Skeletal muscle satellite cell (primary cell): ENCODE data around the gene LPIN1. TPM values are rescaled to one million over a fixed set of nuclear protein-coding genes. Genes with fewer than 3 reads are reported as not detected.
A peak's percentile ranks its signal among the peaks of the same experiment; 100 is the strongest.

Experiments
- H3K27me3 ChIP-seq: 2 replicates; pipeline ENCODE4 v1.7.0; 2013; ENCODE audit warnings: low read length; ENCODE audit not compliant: control insufficient read depth, insufficient read depth
- H3K36me3 ChIP-seq: 2 replicates; pipeline ENCODE4 v1.7.0; 2013; ENCODE audit warnings: mild to moderate bottlenecking, control low read depth, low read length; ENCODE audit not compliant: insufficient read depth
- H3K4me1 ChIP-seq: 2 replicates; pipeline ENCODE4 v1.7.0; 2013; ENCODE audit warnings: low read length; ENCODE audit not compliant: control insufficient read depth, insufficient read depth
- H3K4me2 ChIP-seq: 2 replicates; pipeline ENCODE4 v1.7.0; 2013; ENCODE audit warnings: mild to moderate bottlenecking, low read length
- H3K4me3 ChIP-seq: 2 replicates; pipeline ENCODE4 v1.7.0; 2013; ENCODE audit warnings: low read length
- H3K9ac ChIP-seq: 2 replicates; pipeline ENCODE4 v1.7.0; 2013; ENCODE audit warnings: mild to moderate bottlenecking, low read depth, low read length, moderate library complexity
- H3K9me3 ChIP-seq: replicated peaks from 2 replicates; pipeline ENCODE4 v1.7.0; 2013; ENCODE audit warnings: mild to moderate bottlenecking, control low read depth, low read length
- total RNA-seq: library from RNA; depleted of rRNA; stranded (reverse); fragments of >200 nt; gene quantifications from 2 replicates; pipeline ENCODE4 v1.2.3, GENCODE V29; 2012; rRNA removed

LPIN1 gene
- total RNA-seq = 37.1 and 62.6 TPM in 2 replicates

DNA sequence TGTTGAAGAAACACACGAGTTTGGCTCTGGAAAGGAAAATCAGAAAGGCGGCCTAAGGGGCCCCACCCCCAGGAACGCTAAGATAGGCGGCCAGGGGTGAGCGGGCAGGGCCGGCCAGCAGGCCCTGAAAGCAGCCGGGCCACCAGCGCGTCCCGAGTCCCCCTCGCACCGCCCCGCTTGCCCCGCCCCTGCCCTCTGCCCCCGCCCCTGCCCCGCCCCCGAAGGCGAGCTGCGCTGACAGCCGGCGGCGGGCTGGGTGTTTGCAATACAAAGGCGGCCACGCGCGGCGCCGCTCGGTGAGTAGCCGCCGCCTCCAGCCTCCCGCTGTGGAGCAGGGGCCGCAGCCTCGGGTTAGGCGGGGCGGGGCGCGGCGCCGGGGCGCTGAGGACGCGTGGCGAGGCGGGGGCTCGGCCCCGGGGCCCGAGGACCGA, at the start of gene LPIN1:
Gene LPIN1, plus strand, starts transcription at position 257 of the 431 bp plus-strand sequence. CDS start 18,910 bp downstream, outside the sequence.
- Histone ChIP-seq H3K4me3 (peak within 1 kb of the TSS; percentile 89), H3K27me3 (no peaks in the 10 kb centered on the region), H3K4me1 (peaks cover 46% of the 10 kb centered on the region), H3K4me2 (peak within 1 kb of the TSS; percentile 97), H3K9me3 (no peaks in the 10 kb centered on the region), H3K36me3 (no peaks in the 10 kb centered on the region), H3K9ac (peak within 1 kb of the TSS; percentile 91)

GRCh38 chr2:11696736-11697102, 49.7 kb upstream of the LPIN1 start:
- Histone ChIP-seq H3K4me2 (peak overlapping the region; percentile 41), H3K4me1 (peaks cover 27% of the 10 kb centered on the region), H3K9me3 (no peaks in the 10 kb centered on the region), H3K36me3 (no peaks in the 10 kb centered on the region), H3K27me3 (no peaks in the 10 kb centered on the region), H3K9ac (no peak overlapping the region), H3K4me3 (no peak overlapping the region)

DNA sequence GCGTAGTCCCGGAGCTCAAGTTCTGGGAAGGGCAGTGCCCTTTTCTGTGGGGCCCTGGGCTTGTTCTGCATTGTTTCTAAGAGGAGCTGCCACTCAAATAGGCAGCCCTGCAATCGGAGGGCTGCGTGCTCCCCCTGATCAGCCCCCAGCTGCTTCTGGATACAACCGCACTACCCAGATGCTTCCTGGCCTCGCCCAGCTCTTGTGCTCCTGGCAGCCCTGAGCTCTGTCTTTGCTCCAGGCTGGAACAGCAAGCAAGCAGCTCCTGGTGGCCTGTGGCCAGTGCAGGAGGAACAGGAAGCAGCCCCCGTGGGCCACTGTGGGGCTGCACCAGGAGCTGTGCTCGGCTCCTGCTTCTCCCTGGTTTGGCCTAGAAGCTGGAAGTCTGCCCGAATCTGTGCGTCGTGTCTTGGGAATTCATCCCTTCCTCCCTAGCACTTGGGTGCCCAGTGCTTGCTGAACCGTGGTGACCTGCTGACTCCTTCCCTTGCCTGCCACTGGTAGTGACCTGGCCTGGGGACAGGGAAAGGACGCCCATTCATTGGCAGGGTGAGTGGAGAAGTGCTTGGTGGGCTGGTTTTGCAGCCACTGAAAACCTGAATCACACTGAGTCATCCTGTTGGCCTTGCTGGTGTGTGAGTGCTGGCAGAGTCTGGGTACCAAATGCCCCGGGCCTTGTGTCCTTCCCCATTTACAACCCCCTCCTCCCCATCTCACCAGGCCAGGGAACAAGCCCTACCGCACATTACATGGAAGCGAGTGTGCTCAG, 49.1 kb upstream of the LPIN1 start:
- no peaks in the 10 kb centered on the region for H3K27me3 ChIP-seq
- H3K4me1 ChIP-seq = peaks cover 27% of the 10 kb centered on the region
- no peaks in the 10 kb centered on the region for H3K9me3 ChIP-seq
- peak overlapping the region; percentile 41 for H3K4me2 ChIP-seq
- H3K36me3 ChIP-seq = no peaks in the 10 kb centered on the region
- peak overlapping the region; percentile 41 for H3K9ac ChIP-seq
- H3K4me3 ChIP-seq = peak overlapping the region; percentile 13

DNA sequence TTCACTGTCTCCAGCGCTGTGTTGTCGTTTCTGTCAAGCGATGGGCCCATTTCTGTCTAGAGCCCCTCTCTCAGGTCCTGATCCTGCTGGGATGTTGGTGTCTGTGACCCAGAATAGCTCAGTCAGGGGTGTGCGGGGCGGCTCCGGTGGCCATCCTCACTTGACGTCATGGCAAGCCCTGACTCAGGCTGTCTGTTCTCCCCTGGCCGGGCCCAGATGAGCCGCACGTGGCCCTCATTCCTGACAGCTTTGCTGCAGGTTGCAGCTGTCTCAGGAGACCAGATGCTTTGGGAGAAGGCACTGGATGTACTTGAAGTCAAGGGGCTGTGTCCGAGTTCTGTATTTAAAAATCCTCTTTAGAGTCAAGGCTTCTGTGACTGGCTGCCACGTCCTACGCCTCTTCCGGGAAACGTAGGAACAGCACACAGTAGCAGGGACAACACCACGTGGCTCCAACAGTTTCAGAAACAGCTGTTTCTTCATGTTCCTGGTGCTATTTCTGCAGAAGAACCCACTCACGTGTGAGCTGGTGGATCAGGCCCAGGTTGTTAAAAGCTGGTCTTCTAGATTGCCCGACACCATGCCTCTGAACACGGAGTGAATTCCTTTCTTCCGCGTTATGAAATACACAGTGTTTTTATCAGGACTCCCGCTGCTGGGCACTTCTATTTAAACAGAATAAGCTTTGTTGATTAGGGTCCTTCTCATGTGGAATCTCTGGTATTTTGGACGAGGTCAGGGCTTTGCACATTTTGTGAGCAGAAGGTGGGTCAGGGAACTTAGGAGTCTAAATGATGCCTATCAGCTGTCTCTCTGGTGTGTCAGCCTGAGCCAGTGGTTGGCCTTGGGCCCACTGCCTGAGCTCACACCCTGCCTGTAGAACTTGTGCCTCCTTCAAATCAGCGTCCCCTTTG, 48.2 kb upstream of the LPIN1 start:
- H3K27me3 ChIP-seq = no peaks in the 10 kb centered on the region
- H3K4me3 ChIP-seq = no peak overlapping the region
- H3K36me3 ChIP-seq = no peaks in the 10 kb centered on the region
- H3K4me2 ChIP-seq = peak overlapping the region; percentile 41
- no peaks in the 10 kb centered on the region for H3K9me3 ChIP-seq
- H3K4me1 ChIP-seq = peaks cover 32% of the 10 kb centered on the region
- H3K9ac ChIP-seq = peak overlapping the region; percentile 41

DNA sequence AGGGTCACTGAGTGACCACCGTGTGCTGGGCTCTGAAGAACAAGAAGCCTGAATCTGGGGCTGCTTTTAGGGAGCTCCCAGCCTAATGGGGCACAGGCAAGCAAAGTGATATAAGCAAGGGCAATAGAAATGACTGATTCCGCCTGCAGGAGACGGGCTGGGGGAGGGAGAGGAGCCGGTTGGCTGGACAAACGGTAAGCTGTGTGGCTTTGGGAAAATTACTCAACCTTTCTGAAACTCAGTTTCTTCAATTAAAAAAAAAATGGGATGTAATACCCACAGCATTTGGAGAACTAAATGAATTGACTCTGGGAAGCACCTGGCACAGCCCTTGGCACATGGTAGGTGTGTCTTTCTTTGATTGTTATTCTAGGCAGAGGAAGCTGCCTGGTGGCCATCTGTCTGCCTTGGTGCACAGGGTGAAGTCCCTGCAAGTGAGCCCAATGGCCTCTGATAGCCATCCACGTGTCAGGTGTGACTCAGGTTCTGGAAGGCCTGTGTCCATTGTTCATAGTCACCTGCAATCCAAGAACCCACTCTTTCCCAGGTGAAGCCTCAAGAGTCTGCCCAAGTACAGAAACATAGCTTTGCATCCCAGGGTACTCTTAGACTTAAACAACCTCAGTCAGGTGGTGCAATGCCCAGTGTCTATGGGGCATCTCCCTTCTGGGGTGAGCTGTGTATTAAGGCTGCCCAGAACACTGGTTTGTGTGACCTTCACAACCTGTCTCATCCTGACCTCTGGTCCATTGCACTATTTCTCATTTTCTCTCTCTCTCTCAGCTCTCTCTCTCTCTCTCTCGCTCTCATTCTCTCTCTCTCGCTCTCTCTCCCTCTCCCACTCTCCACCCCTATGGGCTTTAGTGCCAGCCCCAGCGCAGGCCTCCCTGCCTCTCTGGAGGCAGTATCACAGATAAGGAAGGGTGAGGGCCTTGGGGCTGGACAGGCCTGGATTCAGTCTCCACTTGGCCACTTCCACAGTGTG, 46.5 kb upstream of the LPIN1 start:
- H3K4me3 ChIP-seq = no peak overlapping the region
- H3K9me3 ChIP-seq = no peaks in the 10 kb centered on the region
- H3K36me3 ChIP-seq = no peaks in the 10 kb centered on the region
- H3K4me1 ChIP-seq = peaks cover 42% of the 10 kb centered on the region
- H3K4me2 ChIP-seq = no peak overlapping the region
- no peak overlapping the region for H3K9ac ChIP-seq
- H3K27me3 ChIP-seq = no peaks in the 10 kb centered on the region

GRCh38 chr2:11701206-11701605, 45.2 kb upstream of the LPIN1 start:
- Histone ChIP-seq H3K36me3 (no peaks in the 10 kb centered on the region), H3K9me3 (no peaks in the 10 kb centered on the region), H3K4me2 (no peak overlapping the region), H3K9ac (no peak overlapping the region), H3K4me1 (peaks cover 42% of the 10 kb centered on the region), H3K27me3 (no peaks in the 10 kb centered on the region), H3K4me3 (no peak overlapping the region)

DNA sequence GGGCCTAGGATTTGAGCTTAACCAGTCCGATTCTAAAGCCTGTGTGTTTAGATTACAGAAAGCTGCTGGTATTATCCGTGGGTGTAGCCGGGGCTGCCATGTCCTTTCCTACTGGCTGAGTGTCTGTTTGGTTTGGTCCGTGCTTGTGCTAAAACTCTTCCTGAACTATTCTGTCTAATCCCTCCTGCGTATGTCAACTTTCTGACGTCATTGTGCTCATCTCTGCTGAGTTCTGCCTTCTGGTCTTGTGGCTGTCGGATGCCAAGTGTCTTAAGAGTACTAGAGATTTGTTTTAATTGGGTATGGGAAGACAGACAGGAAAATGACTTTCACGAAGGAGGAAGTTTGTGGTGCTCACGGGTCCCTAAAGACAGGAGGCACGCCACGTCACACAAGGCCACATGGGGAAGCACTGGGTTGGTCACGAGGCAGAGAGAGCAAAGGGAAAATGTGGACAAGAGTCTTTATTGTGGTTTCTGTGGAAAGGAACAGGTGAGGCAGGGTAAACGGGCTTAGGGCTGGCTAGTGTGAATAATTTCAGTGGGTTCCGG, 44.6 kb upstream of the LPIN1 start:
- Histone ChIP-seq H3K27me3 (no peaks in the 10 kb centered on the region), H3K9me3 (no peaks in the 10 kb centered on the region), H3K4me3 (no peak overlapping the region), H3K36me3 (no peaks in the 10 kb centered on the region), H3K4me1 (peaks cover 38% of the 10 kb centered on the region), H3K9ac (no peak overlapping the region), H3K4me2 (no peak overlapping the region)

- Histone ChIP-seq H3K9ac (no peak overlapping the region), H3K4me2 (no peak overlapping the region), H3K4me3 (no peak overlapping the region), H3K36me3 (no peaks in the 10 kb centered on the region), H3K27me3 (no peaks in the 10 kb centered on the region), H3K4me1 (peaks cover 27% of the 10 kb centered on the region), H3K9me3 (no peaks in the 10 kb centered on the region)
These were observed 43.5 kb upstream of the LPIN1 start for GRCh38 chr2:11702946-11703345.

- Histone ChIP-seq H3K27me3 (no peaks in the 10 kb centered on the region), H3K9ac (no peak overlapping the region), H3K9me3 (no peaks in the 10 kb centered on the region), H3K4me1 (peaks cover 20% of the 10 kb centered on the region), H3K4me2 (no peak overlapping the region), H3K4me3 (no peak overlapping the region), H3K36me3 (no peaks in the 10 kb centered on the region)
These were observed 42.7 kb upstream of the LPIN1 start for GRCh38 chr2:11703700-11704099.

GRCh38 chr2:11705063-11705462, 41.4 kb upstream of the LPIN1 start:
- Histone ChIP-seq H3K27me3 (no peaks in the 10 kb centered on the region), H3K4me1 (peaks cover 19% of the 10 kb centered on the region), H3K4me3 (no peak overlapping the region), H3K9me3 (no peaks in the 10 kb centered on the region), H3K36me3 (no peaks in the 10 kb centered on the region), H3K4me2 (no peak overlapping the region), H3K9ac (no peak overlapping the region)
